NCI-H128 (cell line): ENCODE measurements around the gene C1QL1.

Experiments used
- DNase-seq: peaks from one replicate; lab custom pipeline; 2025; ENCODE audit not compliant: unreplicated experiment; lab: John Stamatoyannopoulos, UW

C1QL1 gene

GRCh38 chr17:44915862-44916780, 52.0 kb downstream of the C1QL1 start:
- no peak for DNase-seq

GRCh38 chr17:44915321-44915726, 52.8 kb downstream of the C1QL1 start, which contains the start of gene GFAP:
Gene GFAP, minus strand, starts transcription at chr17:44915500. Its CDS starts 14 bp downstream, at chr17:44915486.
- no peak for DNase-seq

GRCh38 chr17:44914698-44915271, 53.3 kb downstream of the C1QL1 start:
- DNase-seq, result no peak

GRCh38 chr17:44914148-44914547, 54.0 kb downstream of the C1QL1 start:
- no peak for DNase-seq

- no peak for DNase-seq
These were observed 54.4 kb downstream of the C1QL1 start for GRCh38 chr17:44913676-44914075.

- DNase-seq, result no peak
These were observed 55.1 kb downstream of the C1QL1 start for GRCh38 chr17:44912763-44913544.

- no peak for DNase-seq
These were observed 56.7 kb downstream of the C1QL1 start for GRCh38 chr17:44911133-44912001.

GRCh38 chr17:44910231-44911106, 57.6 kb downstream of the C1QL1 start:
- DNase-seq, result no peak
